GM08714 (cell line): ENCODE data around the gene SACS.
"Not testable (repeated sequence)": the region's sequence is repeated elsewhere in the genome, so short reads cannot be mapped to it uniquely, and the experiment has no call there.

Experiments
- H3K4me3 ChIP-seq: fragments of 200-500 bp; sonication (Bioruptor generic); 2 replicates; pipeline ENCODE4 v1.5.1; 2014; ENCODE audit warnings: mild to moderate bottlenecking, low read length, inconsistent platforms
- ZNF274 ChIP-seq: IDR thresholded peaks from 2 replicates; pipeline ENCODE4 v1.6.1; 2012; ENCODE audit warnings: mild to moderate bottlenecking, low read depth, low read length

The SACS gene

GRCh38 chr13:23445794-23446193, 12.3 kb upstream of the SACS start:
- TF ChIP-seq ZNF274 = no peak
- H3K4me3 ChIP-seq = no peak overlapping the region

- H3K4me3 ChIP-seq = no peak overlapping the region
- TF ChIP-seq ZNF274 = no peak
These were observed 10.4 kb upstream of the SACS start for GRCh38 chr13:23443878-23444277.

GRCh38 chr13:23443110-23443509, 9.6 kb upstream of the SACS start:
- no peak for TF ChIP-seq ZNF274
- H3K4me3 ChIP-seq = no peak overlapping the region

- TF ChIP-seq ZNF274 = no peak
- no peak overlapping the region for H3K4me3 ChIP-seq
These were observed 7.5 kb upstream of the SACS start for GRCh38 chr13:23440821-23441618.

DNA sequence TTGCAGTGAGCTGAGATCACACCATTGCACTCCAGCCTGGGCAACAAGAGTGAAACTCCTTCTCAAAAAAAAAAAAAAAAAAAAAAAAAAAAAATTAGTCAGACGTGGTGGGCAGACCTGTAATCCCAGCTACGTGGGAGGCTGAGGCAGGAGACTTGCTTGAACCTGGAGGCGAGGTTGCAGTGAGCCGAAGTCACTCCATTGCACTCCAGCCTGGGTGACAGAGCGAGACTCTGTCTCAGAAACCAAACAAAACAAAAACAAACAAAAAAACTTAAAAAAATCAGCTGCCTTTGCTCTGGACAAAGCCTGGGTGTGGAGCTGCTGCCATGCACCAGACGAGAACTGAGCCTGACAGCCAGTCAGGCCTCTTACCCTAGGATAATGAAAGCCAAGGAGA, 6.8 kb upstream of the SACS start:
- H3K4me3 ChIP-seq = not testable (repeated sequence)

DNA sequence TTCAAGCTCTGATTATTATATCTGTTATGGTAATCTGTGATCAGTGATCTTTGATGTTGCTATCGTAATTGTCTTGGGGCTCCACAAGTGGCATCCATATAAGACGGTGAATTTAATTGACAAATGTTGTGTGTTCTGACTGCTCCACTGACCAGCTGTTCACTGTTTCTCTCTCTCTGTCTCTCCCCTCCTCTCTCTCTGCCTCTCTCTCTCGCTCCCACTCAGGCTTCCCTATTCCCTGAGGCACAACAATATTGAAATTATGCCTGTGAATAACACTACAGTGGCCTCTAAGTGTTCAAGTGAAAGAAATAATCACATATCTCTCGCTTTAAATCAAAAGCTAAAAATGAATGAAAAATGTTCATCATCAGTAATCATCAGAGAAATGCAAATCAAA, 4.4 kb upstream of the SACS start:
- H3K4me3 ChIP-seq = no peak overlapping the region
- no peak for TF ChIP-seq ZNF274

DNA sequence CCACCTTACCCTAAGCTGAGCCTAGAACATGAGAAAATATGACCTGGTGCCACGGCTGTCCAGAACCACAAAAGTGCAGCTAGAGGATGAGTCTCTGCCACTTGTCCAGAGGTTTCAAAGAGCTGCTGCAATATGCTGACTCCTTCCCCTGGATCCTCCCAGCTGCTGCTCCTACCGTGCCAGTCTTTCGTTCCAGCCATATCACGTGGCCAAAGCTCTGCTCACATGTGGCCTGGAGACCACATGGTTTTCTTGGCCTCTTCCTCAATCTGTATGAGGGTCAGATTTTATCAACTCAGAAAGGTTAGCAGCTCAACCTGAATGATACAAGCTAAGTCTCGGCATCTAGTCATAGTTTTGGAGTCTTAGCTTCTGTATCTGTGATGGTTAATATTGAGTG, 3.2 kb upstream of the SACS start:
- TF ChIP-seq ZNF274 = no peak

DNA sequence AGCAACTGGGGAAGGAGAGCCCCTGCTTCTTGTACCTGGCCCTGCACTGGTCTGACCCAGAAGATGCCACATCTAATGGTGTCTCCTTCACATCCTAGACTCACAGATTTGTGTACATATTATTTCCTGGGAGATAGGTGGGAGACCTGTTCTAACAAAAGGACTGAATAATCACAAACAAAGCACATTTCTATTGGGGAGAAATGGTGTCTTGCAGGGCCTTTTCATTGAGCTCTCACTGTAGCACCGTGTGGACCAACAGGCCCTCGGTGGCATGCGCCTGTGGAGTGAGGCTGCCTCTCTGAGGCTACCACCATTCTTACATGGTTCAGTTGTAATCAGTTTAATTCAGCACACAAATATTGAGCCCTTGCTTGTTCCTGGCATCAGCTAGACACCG, 989 bp upstream of the SACS start:
- no peak for TF ChIP-seq ZNF274
- H3K4me3 ChIP-seq = no peak overlapping the region

More for the DNA sequence above, 3.2 kb upstream of the SACS start:
- H3K4me3 ChIP-seq = no peak overlapping the region

DNA sequence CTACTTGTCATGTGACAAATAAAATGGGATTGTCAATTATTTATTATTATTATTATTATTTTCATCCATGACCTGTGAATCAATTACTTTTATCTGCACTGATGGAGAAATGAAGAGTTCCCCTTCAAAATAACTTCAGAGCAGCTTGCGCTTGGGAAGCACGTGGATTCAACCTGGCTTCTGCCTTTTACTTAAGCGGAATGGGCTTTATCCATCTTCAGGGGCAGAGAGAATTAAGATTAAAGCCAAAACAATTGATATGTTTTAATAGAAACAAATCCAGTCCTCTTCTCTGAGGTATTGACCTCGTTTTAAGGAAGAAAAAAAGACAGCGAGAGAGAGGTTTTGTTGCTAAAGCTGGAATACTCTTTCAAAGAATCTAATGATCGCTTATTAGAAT, 876 bp downstream of the SACS start:
- TF ChIP-seq ZNF274 = no peak
- no peak overlapping the region for H3K4me3 ChIP-seq

- TF ChIP-seq ZNF274 = no peak
- H3K4me3 ChIP-seq = no peak overlapping the region
These were observed 2.8 kb downstream of the SACS start for GRCh38 chr13:23430664-23431063.

DNA sequence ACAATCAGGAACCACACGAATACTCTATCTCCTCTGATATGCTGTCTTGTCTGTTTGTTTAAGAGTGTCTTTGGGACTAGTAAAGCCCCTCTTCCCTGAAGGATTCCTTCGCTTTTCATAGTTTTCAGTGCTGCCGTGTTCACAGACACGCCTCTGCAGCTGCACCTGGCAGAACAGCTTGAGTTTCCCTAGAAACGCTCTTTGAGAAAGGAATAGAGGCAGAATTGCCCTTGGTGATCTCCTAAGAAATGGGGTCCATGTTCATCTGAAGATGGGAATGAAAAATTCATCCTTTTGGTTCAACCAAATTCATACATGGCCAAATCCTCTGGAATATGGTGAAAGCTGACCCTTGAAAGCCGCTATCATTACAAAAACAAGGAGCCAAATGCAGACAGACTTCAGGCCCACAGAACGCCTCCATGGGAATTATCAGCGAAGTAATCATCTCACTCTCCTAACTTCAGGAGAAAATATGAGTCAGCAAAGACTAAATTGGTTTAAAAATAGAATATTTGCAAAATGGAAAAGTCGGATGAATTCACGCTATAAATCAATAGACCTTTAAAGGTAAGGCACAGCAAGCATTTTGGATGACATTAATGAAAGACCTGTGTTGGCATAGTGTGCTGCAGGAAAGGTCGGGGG, 5.5 kb downstream of the SACS start:
- no peak for TF ChIP-seq ZNF274
- no peak overlapping the region for H3K4me3 ChIP-seq

DNA sequence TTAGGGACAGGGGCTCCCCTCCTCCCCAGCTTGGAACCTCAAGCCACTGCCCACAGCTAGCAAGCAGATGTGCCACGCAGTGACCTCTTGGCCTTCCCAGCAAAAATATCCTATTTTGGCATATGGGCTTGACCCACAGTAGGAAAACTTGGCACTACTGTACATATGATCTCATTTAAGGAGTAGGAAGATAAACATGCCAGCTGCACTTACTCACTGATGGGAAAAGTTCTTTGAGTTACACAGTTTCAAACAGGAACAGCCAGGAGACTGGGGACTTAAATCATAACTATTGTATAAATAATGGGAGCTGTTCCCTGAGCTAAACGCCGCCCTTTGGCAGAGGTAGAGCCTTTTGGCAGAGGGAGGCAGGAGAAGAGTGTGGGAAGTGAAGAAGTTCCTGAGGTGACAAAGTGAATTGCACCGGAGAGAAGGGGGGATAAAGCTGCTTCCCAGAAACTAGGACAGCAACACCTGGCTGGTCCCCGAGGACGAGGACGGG, 6.1 kb downstream of the SACS start:
- TF ChIP-seq ZNF274 = no peak
- H3K4me3 ChIP-seq = no peak overlapping the region

DNA sequence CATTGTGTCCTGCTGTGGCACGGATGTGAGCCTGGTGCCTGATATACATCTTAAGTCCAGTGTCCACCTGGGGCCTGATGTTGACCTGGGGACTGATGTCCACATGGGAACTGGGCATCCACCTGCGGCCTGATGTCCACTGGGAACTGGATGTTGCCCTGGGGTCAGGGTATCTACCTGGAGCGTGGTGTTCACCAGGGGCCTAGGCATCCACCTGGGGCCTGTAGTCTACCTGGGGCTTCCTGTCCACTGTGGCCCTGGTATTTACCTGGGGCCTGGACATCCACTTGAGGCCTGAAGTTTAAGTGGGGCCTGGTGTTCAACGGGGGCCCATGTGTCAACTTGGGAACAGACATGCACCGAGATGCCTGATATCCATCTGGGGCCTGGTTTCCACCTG, 11.9 kb downstream of the SACS start:
- no peak for TF ChIP-seq ZNF274
- no peak overlapping the region for H3K4me3 ChIP-seq

DNA sequence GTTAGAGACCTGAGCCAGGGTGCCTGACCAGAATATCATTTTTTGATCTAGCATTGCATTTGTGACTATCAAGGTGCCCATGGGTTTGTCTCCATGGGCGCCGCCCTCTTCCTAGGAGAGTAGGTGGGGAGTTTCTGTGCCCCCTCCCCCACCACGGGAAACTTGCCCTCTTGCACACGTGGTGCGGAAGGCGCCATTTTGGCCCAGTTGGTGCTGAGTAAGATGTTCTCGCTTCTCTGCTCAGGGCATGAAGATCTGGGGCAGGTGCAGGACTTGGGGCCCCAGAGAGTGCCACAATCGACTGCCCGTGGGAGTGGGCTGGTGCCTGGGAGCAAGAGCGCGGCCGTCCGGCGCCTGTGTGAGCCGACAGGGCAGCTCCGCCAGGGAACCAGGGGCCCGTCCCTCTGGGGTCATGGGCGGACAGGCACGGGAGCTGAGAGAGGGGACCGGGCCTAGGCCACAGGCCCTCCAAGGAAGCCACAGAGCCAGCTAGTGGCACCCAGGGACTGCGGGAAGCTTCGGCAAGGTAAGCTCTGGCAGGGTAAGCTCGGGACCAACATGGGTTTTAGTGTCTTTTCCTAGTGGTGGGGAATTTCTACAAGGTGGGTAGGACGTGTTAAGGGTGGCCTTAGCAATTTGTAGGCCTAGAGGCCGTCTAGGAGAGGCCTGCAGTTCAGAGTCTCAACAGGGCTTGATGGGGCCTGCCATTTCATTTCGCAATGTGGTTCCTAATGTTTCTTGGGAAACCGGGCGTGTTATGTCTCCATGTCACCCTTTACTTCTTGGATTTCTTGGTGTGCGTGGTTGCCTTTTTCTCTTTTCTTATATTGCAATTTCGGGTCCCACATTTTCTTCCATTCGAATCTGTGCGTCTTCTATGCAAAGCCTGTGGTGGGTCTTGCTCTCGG, 14.5 kb downstream of the SACS start:
- H3K4me3 ChIP-seq = no peak overlapping the region
- TF ChIP-seq ZNF274 = no peak
